NB4 (cell line): ENCODE results near the gene CDC42EP2.

Source experiments
- DNase-seq: peaks from one replicate; pipeline ENCODE4 v3.0.0; 2010; ENCODE audit warnings: low read depth
- H3K4me3 ChIP-seq: one replicate; pipeline ENCODE4 v1.5.1; 2011; ENCODE audit warnings: mild to moderate bottlenecking, low read depth, low read length, moderate library complexity
- MYC ChIP-seq: IDR thresholded peaks from 2 replicates; pipeline ENCODE4 v1.6.1; 2011; ENCODE audit warnings: low read depth, low read length
- POLR2A ChIP-seq: IDR thresholded peaks from 2 replicates; pipeline ENCODE4 v1.6.1; 2011; ENCODE audit warnings: mild to moderate bottlenecking; ENCODE audit not compliant: insufficient read length; ENCODE audit errors: extremely low read depth
- TF ChIP-seq, protein P1 (sequence below): IDR thresholded peaks from one replicate; pipeline ENCODE4 v1.5.1; 2012; ENCODE audit warnings: low read depth, low read length
- TF ChIP-seq, protein P2 (sequence below): IDR thresholded peaks from 2 replicates; pipeline ENCODE4 v1.6.1; 2011; ENCODE audit warnings: low read depth, low read length

Gene CDC42EP2

DNA sequence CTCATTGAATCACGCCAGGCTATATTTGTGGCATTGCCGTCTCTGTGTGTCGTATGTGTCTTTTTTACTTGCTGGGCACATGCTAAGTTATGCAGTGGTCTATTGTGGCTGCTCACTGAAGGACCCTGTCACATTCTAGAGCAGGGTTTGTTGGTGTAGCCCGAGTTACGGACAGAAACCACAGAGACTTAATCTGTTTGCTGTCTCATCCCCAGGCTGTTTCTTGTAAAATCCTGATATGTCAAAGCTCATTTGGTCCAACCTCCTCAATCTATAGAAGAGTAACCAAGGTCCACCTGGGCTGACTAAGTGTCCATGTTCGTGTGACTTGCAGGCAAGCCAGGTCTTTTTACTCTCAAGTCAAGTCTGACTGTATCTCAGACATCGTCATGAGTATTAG, 24.0 kb downstream of the CDC42EP2 start:
- TF ChIP-seq, protein P1, sequence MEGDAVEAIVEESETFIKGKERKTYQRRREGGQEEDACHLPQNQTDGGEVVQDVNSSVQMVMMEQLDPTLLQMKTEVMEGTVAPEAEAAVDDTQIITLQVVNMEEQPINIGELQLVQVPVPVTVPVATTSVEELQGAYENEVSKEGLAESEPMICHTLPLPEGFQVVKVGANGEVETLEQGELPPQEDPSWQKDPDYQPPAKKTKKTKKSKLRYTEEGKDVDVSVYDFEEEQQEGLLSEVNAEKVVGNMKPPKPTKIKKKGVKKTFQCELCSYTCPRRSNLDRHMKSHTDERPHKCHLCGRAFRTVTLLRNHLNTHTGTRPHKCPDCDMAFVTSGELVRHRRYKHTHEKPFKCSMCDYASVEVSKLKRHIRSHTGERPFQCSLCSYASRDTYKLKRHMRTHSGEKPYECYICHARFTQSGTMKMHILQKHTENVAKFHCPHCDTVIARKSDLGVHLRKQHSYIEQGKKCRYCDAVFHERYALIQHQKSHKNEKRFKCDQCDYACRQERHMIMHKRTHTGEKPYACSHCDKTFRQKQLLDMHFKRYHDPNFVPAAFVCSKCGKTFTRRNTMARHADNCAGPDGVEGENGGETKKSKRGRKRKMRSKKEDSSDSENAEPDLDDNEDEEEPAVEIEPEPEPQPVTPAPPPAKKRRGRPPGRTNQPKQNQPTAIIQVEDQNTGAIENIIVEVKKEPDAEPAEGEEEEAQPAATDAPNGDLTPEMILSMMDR = no peak
- TF ChIP-seq POLR2A (no peak), MYC (no peak)
- TF ChIP-seq, protein P2, sequence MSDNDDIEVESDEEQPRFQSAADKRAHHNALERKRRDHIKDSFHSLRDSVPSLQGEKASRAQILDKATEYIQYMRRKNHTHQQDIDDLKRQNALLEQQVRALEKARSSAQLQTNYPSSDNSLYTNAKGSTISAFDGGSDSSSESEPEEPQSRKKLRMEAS = no peak
- no peak overlapping the region for H3K4me3 ChIP-seq
- DNase-seq = no peak

DNA sequence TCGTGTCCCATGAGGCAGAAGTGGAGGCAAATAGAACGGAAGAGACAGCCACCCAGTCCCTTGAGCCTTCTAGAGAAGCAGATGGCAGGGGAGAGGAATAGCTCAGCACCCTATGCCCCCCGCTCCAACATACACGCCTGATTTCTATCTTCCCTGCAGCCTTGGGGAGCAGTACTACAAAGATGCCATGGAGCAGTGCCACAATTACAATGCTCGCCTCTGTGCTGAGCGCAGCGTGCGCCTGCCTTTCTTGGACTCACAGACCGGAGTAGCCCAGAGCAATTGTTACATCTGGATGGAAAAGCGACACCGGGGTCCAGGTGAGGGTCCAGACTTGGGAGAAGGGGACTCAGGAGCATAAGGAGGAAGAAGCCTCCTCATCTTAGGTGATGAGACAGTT, 25.6 kb downstream of the CDC42EP2 start:
- H3K4me3 ChIP-seq = no peak overlapping the region
- TF ChIP-seq, protein P2 = no peak
- TF ChIP-seq, protein P1 = no peak
- TF ChIP-seq MYC (no peak), POLR2A (no peak)
- no peak for DNase-seq

DNA sequence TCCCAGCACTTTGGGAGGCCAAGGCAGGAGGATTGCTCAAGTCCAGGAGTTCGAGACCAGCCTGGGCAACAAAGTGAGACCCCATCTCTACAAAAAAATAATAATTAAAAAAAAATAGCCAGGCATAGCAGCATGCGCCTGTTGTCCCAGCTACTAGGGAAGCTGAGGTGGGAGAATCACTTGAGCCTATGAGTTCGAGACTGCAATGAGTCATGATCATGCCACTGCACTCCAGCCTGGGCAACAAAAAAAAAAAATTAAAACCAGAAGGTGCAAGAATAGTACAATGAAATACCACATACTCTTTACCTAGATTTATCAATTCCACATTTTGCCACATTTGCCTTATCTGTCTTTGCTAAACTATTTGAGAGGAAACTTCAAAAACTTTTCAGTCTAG, 27.2 kb downstream of the CDC42EP2 start:
- DNase-seq = no peak
- no peak for TF ChIP-seq POLR2A
- TF ChIP-seq, protein P2 = no peak
- TF ChIP-seq, protein P1 = no peak
- TF ChIP-seq MYC = no peak
- H3K4me3 ChIP-seq = no peak overlapping the region

DNA sequence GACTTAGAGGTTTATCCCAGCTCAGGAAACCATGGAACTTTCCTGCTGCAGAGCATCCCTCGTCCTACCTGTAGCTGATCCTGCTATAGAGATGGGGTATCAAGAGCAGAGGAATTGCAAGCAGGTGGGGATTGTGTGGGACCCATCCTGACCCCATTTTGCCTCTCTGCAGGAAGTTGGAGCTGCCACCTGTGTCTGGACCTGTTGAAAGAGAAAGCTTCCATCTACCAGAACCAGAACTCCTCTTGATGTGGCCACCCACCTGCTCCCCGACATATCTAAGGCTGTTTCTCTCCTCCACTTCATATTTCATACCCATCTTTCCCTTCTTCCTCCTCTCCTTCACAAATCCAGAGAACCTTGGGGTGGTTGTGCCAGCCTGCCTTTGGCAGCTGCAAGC, 36.8 kb downstream of the CDC42EP2 start:
- no peak overlapping the region for H3K4me3 ChIP-seq
- TF ChIP-seq, protein P1 = no peak
- TF ChIP-seq MYC = no peak

DNA sequence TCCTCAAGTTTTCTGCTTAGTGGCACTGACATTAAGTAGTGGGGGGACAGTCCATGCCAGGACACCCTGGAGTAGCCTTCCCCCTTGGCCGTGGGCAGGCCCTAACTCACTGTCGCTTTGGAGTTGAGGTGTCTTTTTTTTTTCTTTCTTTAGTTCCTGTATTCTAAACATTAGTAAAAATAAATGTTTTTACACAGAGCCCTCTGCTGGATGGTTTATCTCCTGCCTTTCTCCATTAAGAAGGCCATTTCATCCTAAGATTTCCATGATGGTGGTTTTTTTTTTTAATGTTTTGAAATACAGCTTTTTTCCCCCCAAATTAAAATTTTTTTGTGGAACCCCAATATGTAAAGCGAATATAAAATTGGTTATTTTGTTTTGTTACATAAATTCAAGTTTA, 38.1 kb downstream of the CDC42EP2 start:
- peak; percentile 42 for DNase-seq
- TF ChIP-seq MYC = no peak
- TF ChIP-seq, protein P1 = peak; percentile 32
- no peak for TF ChIP-seq POLR2A
- TF ChIP-seq, protein P2 = no peak

More for the DNA sequence above, 36.8 kb downstream of the CDC42EP2 start:
- no peak for DNase-seq

DNA sequence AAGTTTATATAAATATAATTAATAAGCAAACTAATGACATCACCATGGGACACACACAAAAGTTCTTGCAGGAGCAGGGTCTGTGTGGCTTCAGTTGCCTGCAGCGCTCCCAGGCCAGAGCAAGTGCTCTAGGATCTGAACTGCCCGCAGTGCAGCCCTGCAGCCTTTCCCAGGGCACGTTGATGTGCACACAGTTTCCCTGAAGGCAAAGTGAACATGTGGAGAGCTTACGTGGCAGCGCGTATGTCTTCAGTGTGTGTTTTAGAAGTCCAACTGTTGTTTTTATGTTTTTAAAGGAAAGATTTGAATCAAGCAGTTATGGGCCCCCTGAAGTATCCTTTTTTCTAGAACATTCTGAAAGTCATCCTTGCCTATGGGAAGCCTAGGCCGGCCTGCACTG, 38.7 kb downstream of the CDC42EP2 start:
- DNase-seq = no peak
- TF ChIP-seq, protein P1 = no peak
- TF ChIP-seq MYC = no peak
- TF ChIP-seq, protein P2 = no peak
- no peak for TF ChIP-seq POLR2A
- no peak overlapping the region for H3K4me3 ChIP-seq

More for the DNA sequence above, 38.1 kb downstream of the CDC42EP2 start:
- no peak overlapping the region for H3K4me3 ChIP-seq
